B cell (primary cell): Measurements from ENCODE around the gene DHX57. TPM values are rescaled to one million over a fixed set of nuclear protein-coding genes. Genes with fewer than 3 reads are reported as not detected.

Experiments used
- ATAC-seq: fragments of 200-7000 bp; cut with Tn5 transposase; one replicate; pipeline ENCODE4 v1.10.0; 2021; ENCODE audit warnings: low read depth, mild to moderate bottlenecking, moderate number of reproducible peaks, moderate library complexity
- CTCF ChIA-PET: fragments of 350-600 bp; sonication (Branson Sonifier 250); formaldehyde crosslinking; loops from one replicate; lab custom pipeline; 2021; ENCODE audit warnings: antibody characterized with exemption, inconsistent platforms; lab: Charles Lee
- POLR2A ChIA-PET: fragments of 350-600 bp; sonication (Branson Sonifier 250); formaldehyde crosslinking; loops from one replicate; lab custom pipeline; 2021; ENCODE audit warnings: antibody characterized with exemption; lab: Charles Lee
- DNase-seq: peaks from one replicate; pipeline ENCODE4 v3.0.0; 2013
- H2AFZ ChIP-seq: 2 replicates; pipeline ENCODE4 v1.6.1; 2012; ENCODE audit warnings: mild to moderate bottlenecking, low read depth, low read length; ENCODE audit not compliant: insufficient read depth, poor library complexity, severe bottlenecking
- H3K27ac ChIP-seq, 2 donors: 1 replicate in 1 of 2; 2 replicates in 1 of 2; pipeline ENCODE4 v1.5.1; 2012 to 2013; ENCODE audit warnings: low read length in 2 of 2, mild to moderate bottlenecking in 2 of 2, moderate library complexity in 1 of 2
- H3K27me3 ChIP-seq, 4 experiments: fragments of 200-600 bp in 1 of 4; sonication (generic) in 1 of 4; replicated peaks in 1 of 4; 1 replicate in 2 of 4; 2 replicates in 2 of 4; pipeline versions ENCODE4 v1.6.1 to v1.7.0; 2013 to 2016; ENCODE audit warnings: low read length in 3 of 4, mild to moderate bottlenecking in 2 of 4, mixed read lengths in 1 of 4, moderate library complexity in 1 of 4; ENCODE audit not compliant: insufficient read depth in 4 of 4, control insufficient read depth in 3 of 4; ENCODE audit errors: control extremely low read depth in 1 of 4
- H3K36me3 ChIP-seq, 2 experiments: replicated peaks in 1 of 2; 1 replicate in 1 of 2; 2 replicates in 1 of 2; pipeline versions ENCODE4 v1.6.1 to v1.7.1; 2013; ENCODE audit warnings: low read length in 1 of 2; ENCODE audit not compliant: insufficient read depth in 2 of 2, control insufficient read depth in 1 of 2; ENCODE audit errors: control extremely low read depth in 1 of 2, extremely low read depth in 1 of 2
- H3K4me1 ChIP-seq, 2 donors: fragments of 200-600 bp in 1 of 2; sonication (generic) in 1 of 2; 1 replicate in 1 of 2; 2 replicates in 1 of 2; pipeline versions ENCODE4 v1.5.1 to v1.6.1; 2013 to 2017; ENCODE audit warnings: low read length in 2 of 2; ENCODE audit not compliant: control insufficient read depth in 2 of 2, insufficient read depth in 2 of 2
- H3K4me2 ChIP-seq: replicated peaks from 2 replicates; pipeline ENCODE3; 2012; ENCODE audit warnings: mild to moderate bottlenecking, low read depth, low read length; ENCODE audit not compliant: poor library complexity, severe bottlenecking
- H3K4me3 ChIP-seq, 5 experiments: fragments of 200-600 bp in 1 of 5; sonication (generic) in 1 of 5; 1 replicate in 3 of 5; 2 replicates in 2 of 5; pipeline versions ENCODE4 v1.5.1 to v1.7.0; 2011 to 2016; ENCODE audit warnings: low read length in 4 of 5, mild to moderate bottlenecking in 4 of 5, low read depth in 2 of 5, control low read depth in 1 of 5, moderate library complexity in 1 of 5; ENCODE audit not compliant: insufficient read depth in 1 of 5; ENCODE audit errors: control extremely low read depth in 1 of 5, extremely low read depth in 1 of 5
- H3K79me2 ChIP-seq: fragments of 200-600 bp; sonication (generic); one replicate; pipeline ENCODE4 v1.6.0; 2016; ENCODE audit warnings: low read length; ENCODE audit not compliant: control insufficient read depth, insufficient read depth
- H3K9ac ChIP-seq: fragments of 200-600 bp; sonication (generic); 2 replicates; pipeline ENCODE4 v1.6.1; 2017; ENCODE audit warnings: mild to moderate bottlenecking, low read length, moderate library complexity
- H3K9me3 ChIP-seq, 3 donors: one replicate each; pipeline versions ENCODE4 v1.6.1 to v1.7.1; 2013; ENCODE audit warnings: low read length in 2 of 3; ENCODE audit not compliant: control insufficient read depth in 2 of 3, insufficient read depth in 1 of 3; ENCODE audit errors: control extremely low read depth in 1 of 3
- H4K20me1 ChIP-seq: 2 replicates; pipeline ENCODE4 v1.6.0; 2012; ENCODE audit warnings: mild to moderate bottlenecking, low read length; ENCODE audit not compliant: insufficient read depth, control insufficient read depth, poor library complexity, severe bottlenecking
- H3K27ac Mint-ChIP-seq: one replicate; pipeline ENCODE4 v1.8.0; 2021; ENCODE audit warnings: mixed read lengths
- H3K27me3 Mint-ChIP-seq: one replicate; pipeline ENCODE4 v1.8.0; 2021; ENCODE audit warnings: mixed read lengths
- H3K4me1 Mint-ChIP-seq: one replicate; pipeline ENCODE4 v1.8.0; 2021; ENCODE audit warnings: mixed read lengths
- H3K4me3 Mint-ChIP-seq: one replicate; pipeline ENCODE4 v1.8.0; 2021; ENCODE audit warnings: mixed read lengths
- H3K9me3 Mint-ChIP-seq: one replicate; pipeline ENCODE4 v1.8.0; 2022; ENCODE audit warnings: mixed read lengths; ENCODE audit not compliant: insufficient read depth
- CTCF ChIP-seq: fragments of 200-600 bp; IDR thresholded peaks from one replicate; pipeline ENCODE4 v1.8.0; 2022; ENCODE audit warnings: antibody characterized with exemption, mild to moderate bottlenecking
- EZH2 ChIP-seq: IDR thresholded peaks from 2 replicates; pipeline ENCODE4 v1.6.1; 2012; ENCODE audit warnings: borderline replicate concordance, low read depth, mild to moderate bottlenecking, moderate library complexity, low read length; ENCODE audit not compliant: insufficient read depth, poor library complexity, severe bottlenecking
- WGBS: methylation state at CpG from one replicate; pipeline ENCODE4 v1.1.5; 2013; ENCODE audit warnings: missing lambda C conversion rate; ENCODE audit not compliant: insufficient coverage; 5-methylcytosine and 5-hydroxymethylcytosine counted together
- intact Hi-C: fragments of 100-400 bp; cut with micrococcal nuclease; formaldehyde crosslinking; loops from one replicate; pipeline ENCODE4 v1.10.0; 2022
- polyA plus RNA-seq: library from polyadenylated mRNA; depleted of rRNA; stranded (reverse); fragments of >200 nt; gene quantifications from 2 replicates; pipeline ENCODE4 v1.2.3, GENCODE V29; 2012
- total RNA-seq, 2 donors: library from RNA; stranded (reverse); fragments of 120-200 nt in 1 of 2; gene quantifications; 1 replicate in 1 of 2; 2 replicates in 1 of 2; pipeline versions ENCODE4 v1.2.3 to v1.2.4, GENCODE V29; 2013 to 2022

DHX57 gene
- total and polyA plus RNA-seq, 2 donors (not counting 1 experiment from before 2014, with no cell fraction given) = 7.7 to 25.0 TPM

DNA sequence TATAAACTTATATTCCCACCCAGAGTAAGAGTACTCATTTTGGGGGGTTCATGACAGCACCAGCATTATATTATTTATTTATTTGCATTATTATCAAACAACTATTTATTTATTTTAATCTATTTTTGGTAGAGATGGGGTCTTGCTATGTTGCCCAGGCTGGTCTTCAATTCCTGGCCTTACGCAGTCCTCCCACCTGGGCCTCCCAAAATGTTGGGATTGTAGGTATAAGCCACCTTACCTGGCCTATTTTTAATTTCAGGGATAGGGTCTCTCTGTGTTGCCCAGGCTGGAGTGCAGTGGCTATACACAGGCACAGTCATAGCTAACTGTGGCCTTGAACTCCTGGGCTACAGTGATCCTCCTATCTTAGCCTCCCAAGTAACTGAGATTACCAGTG is 67.1 kb downstream of the DHX57 start:
- H3K9me3 Mint-ChIP-seq = no peaks in the 10 kb centered on the region
- POLR2A ChIA-PET = no interaction called here
- no peak overlapping the region for H3K27ac Mint-ChIP-seq

GRCh38 chr2:38806733-38807059 is 69.0 kb downstream of the DHX57 start:
- CTCF ChIA-PET = interaction anchor here (1.2 to 1.6 kb wide), 2 partner anchors 12 to 225 kb away, joined by 4 read pairs; no protein-coding TSS in a partner anchor
- H3K36me3 ChIP-seq = peaks cover 0 to 26% of the 10 kb centered on the region in 2 experiments
- peaks cover 20 to 24% of the 10 kb centered on the region in 2 donors for H3K4me1 ChIP-seq
- DNase-seq = peak; percentile 19
- intact Hi-C loops = loop anchor here (1.0 kb wide), 1 partner anchor 55 kb away; the partner anchor contains the start of gene SRSF7
- H3K79me2 ChIP-seq = no peaks in the 10 kb centered on the region
- peak overlapping the region; percentile 16 for H3K9ac ChIP-seq
- no peak overlapping the region for H2AFZ ChIP-seq
- TF ChIP-seq EZH2 (no peak), CTCF (no peak)
- POLR2A ChIA-PET = interaction anchor here (0.6 to 1.9 kb wide), 4 partner anchors 19 to 217 kb away, joined by 3 to 8 read pairs (median 4); partner anchors contain the start of gene SRSF7
- H3K9me3 Mint-ChIP-seq = no peaks in the 10 kb centered on the region
- H3K4me3 Mint-ChIP-seq = no peak overlapping the region
- peak overlapping the region in 2 of 5 experiments; percentile 1 to 29 for H3K4me3 ChIP-seq
- H3K4me1 Mint-ChIP-seq = no peaks in the 10 kb centered on the region
- H3K27me3 ChIP-seq = no peaks in the 10 kb centered on the region
- H4K20me1 ChIP-seq = no peaks in the 10 kb centered on the region
- H3K9me3 ChIP-seq = no peaks in the 10 kb centered on the region
- no peaks in the 10 kb centered on the region for H3K27me3 Mint-ChIP-seq
- H3K4me2 ChIP-seq = peak overlapping the region; percentile 66
- no peak overlapping the region for H3K27ac Mint-ChIP-seq
- ATAC-seq = peak; percentile 42
- peak overlapping the region; percentile 45 to 73 for H3K27ac ChIP-seq

More for the DNA sequence above, 67.1 kb downstream of the DHX57 start:
- Mint-ChIP-seq H3K27me3 (no peaks in the 10 kb centered on the region), H3K4me3 (no peak overlapping the region), H3K4me1 (no peaks in the 10 kb centered on the region)
- H3K27me3 ChIP-seq = no peaks in the 10 kb centered on the region
- TF ChIP-seq CTCF = no peak
- TF ChIP-seq EZH2 = no peak
- no peaks in the 10 kb centered on the region for H3K9me3 ChIP-seq
- peaks cover 20 to 24% of the 10 kb centered on the region in 2 donors for H3K4me1 ChIP-seq
- no peak overlapping the region for H3K27ac ChIP-seq
- no peak overlapping the region for H3K4me3 ChIP-seq
- intact Hi-C loops = no loop called here
- DNase-seq (no peak), ATAC-seq (no peak)
- H3K9ac ChIP-seq = no peak overlapping the region
- H4K20me1 ChIP-seq = no peaks in the 10 kb centered on the region
- H3K79me2 ChIP-seq = no peaks in the 10 kb centered on the region
- H3K36me3 ChIP-seq = peaks cover 2 to 19% of the 10 kb centered on the region in 2 experiments
- no peak overlapping the region for H2AFZ ChIP-seq
- WGBS = no CpG with 5 or more reads among the region's 1 CpG
- H3K4me2 ChIP-seq = no peak overlapping the region
- CTCF ChIA-PET = no interaction called here
